ENCODE data around the gene PLA2G4F. TPM values are rescaled to one million over a fixed set of nuclear protein-coding genes. Genes with fewer than 3 reads are reported as not detected.

The PLA2G4F gene
- total RNA-seq: not detected

GRCh38 chr15:42156243-42156922 lies at the start of gene PLA2G4F:
TSS of gene PLA2G4F (minus strand) at chr15:42156636. CDS start at chr15:42156549, 87 bp downstream.
- FAIRE-seq (no peak), DNase-seq (ENCODE audit: low spot score in 2 of 2) (no peak)

- DNase-seq (ENCODE audit: low spot score in 2 of 2) (no peak), FAIRE-seq (no peak)
Measured at GRCh38 chr15:42203891-42204290, 47.5 kb upstream of the PLA2G4F start.

GRCh38 chr15:42202653-42203052 lies 46.2 kb upstream of the PLA2G4F start:
- FAIRE-seq (no peak), DNase-seq (ENCODE audit: low spot score in 2 of 2) (no peak)

GRCh38 chr15:42201801-42202200 lies 45.4 kb upstream of the PLA2G4F start:
- DNase-seq (ENCODE audit: low spot score in 2 of 2) (no peak), FAIRE-seq (no peak)

- DNase-seq (ENCODE audit: low spot score in 2 of 2) (no peak), FAIRE-seq (no peak)
Measured at GRCh38 chr15:42199126-42199525, 42.7 kb upstream of the PLA2G4F start.

- DNase-seq (ENCODE audit: low spot score in 2 of 2) (no peak), FAIRE-seq (no peak)
Measured at GRCh38 chr15:42198516-42198915, 42.1 kb upstream of the PLA2G4F start.

- FAIRE-seq (no peak), DNase-seq (ENCODE audit: low spot score in 2 of 2) (no peak)
Measured at GRCh38 chr15:42194513-42194912, 38.1 kb upstream of the PLA2G4F start.

- no peak for FAIRE-seq
- DNase-seq (ENCODE audit: low spot score in 2 of 2): no peak
Measured at GRCh38 chr15:42193383-42193782, 36.9 kb upstream of the PLA2G4F start.

GRCh38 chr15:42191610-42192346 lies 35.3 kb upstream of the PLA2G4F start:
- FAIRE-seq (no peak), DNase-seq (ENCODE audit: low spot score in 2 of 2) (no peak)

GRCh38 chr15:42190370-42190769 lies 33.9 kb upstream of the PLA2G4F start:
- no peak for DNase-seq (ENCODE audit: low spot score in 2 of 2)

GRCh38 chr15:42185801-42186200 lies 29.4 kb upstream of the PLA2G4F start:
- DNase-seq (ENCODE audit: low spot score in 2 of 2) (no peak), FAIRE-seq (no peak)

More at GRCh38 chr15:42190370-42190769, 33.9 kb upstream of the PLA2G4F start:
- FAIRE-seq: no peak

GRCh38 chr15:42184736-42185135 lies 28.3 kb upstream of the PLA2G4F start:
- FAIRE-seq: no peak
- no peak for DNase-seq (ENCODE audit: low spot score in 2 of 2)

- DNase-seq (ENCODE audit: low spot score in 2 of 2): no peak
- no peak for FAIRE-seq
Measured at GRCh38 chr15:42184296-42184695, 27.9 kb upstream of the PLA2G4F start.

- FAIRE-seq: no peak
- no peak for DNase-seq (ENCODE audit: low spot score in 2 of 2)
Measured at GRCh38 chr15:42182961-42183360, 26.5 kb upstream of the PLA2G4F start.

- FAIRE-seq: no peak
Measured at GRCh38 chr15:42182328-42182886, 26.0 kb upstream of the PLA2G4F start.

GRCh38 chr15:42178056-42178455 lies 21.6 kb upstream of the PLA2G4F start:
- no peak for FAIRE-seq
- no peak for DNase-seq (ENCODE audit: low spot score in 2 of 2)

More at GRCh38 chr15:42182328-42182886, 26.0 kb upstream of the PLA2G4F start:
- DNase-seq (ENCODE audit: low spot score in 2 of 2): no peak

GRCh38 chr15:42175671-42176070 lies 19.2 kb upstream of the PLA2G4F start:
- no peak for DNase-seq (ENCODE audit: low spot score in 2 of 2)
- no peak for FAIRE-seq

GRCh38 chr15:42172475-42172874 lies 16.0 kb upstream of the PLA2G4F start:
- FAIRE-seq (no peak), DNase-seq (ENCODE audit: low spot score in 2 of 2) (no peak)

- no peak for DNase-seq (ENCODE audit: low spot score in 2 of 2)
- FAIRE-seq: no peak
Measured at GRCh38 chr15:42171795-42172194, 15.4 kb upstream of the PLA2G4F start.

- no peak for FAIRE-seq
- no peak for DNase-seq (ENCODE audit: low spot score in 2 of 2)
Measured at GRCh38 chr15:42171122-42171521, 14.7 kb upstream of the PLA2G4F start.

- no peak for FAIRE-seq
- DNase-seq (ENCODE audit: low spot score in 2 of 2): no peak
Measured at GRCh38 chr15:42166225-42166940, 9.9 kb upstream of the PLA2G4F start.

Measured in frontal cortex (tissue), 4 donors.